GM21528 (cell line): Measurements from ENCODE around the gene WNT8A.

Experiments
- ATAC-seq: cut with Tn5 transposase; IDR thresholded peaks from one replicate; pipeline ENCODE4 v1.9.1; 2021; ENCODE audit warnings: mild to moderate bottlenecking, moderate library complexity; ENCODE audit not compliant: unreplicated experiment, low FRiP score

WNT8A gene

GRCh38 chr5:138082033-138082432 lies 1.8 kb upstream of the WNT8A start:
- no peak for ATAC-seq

DNA sequence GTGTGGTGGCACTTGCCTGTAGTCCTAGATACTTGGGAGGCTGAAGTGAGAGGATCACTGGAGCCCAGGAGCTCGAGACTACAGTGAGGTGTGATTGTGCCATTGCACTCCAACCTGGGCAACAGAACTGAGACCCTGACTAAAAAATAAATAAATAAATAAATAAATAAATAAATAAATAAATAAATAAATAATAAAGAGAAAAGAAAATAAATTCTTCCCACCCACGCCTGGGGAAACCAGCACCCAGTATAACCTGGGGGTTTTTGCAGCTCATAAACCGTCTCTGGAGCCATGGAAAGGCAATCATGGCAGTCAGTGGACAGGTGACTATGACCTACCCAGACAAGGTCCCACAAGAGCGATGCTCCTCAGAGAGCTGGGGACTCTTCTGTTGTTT lies 7.9 kb downstream of the WNT8A start:
- ATAC-seq = no peak

DNA sequence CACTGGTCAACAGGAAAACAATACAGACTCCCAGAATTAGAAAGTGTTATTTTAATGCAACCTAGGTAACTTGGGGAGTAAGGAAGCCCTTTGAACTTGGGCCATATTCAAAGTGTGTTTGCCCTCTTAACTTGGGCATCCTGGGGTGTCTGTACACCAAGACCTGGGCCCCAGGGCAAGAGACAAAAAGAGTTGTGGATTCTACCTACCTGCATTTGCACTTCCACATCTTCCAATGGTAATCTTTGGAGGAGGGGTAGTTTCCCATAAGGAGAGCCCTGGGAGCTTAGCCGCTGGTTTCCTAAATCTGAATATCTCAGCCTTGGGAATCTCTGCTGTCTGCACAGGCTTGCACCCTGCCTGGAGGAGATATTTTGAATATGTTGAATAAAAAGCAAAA lies 8.5 kb downstream of the WNT8A start:
- ATAC-seq = no peak

GRCh38 chr5:138093036-138093435 lies 9.2 kb downstream of the WNT8A start:
- ATAC-seq = no peak

DNA sequence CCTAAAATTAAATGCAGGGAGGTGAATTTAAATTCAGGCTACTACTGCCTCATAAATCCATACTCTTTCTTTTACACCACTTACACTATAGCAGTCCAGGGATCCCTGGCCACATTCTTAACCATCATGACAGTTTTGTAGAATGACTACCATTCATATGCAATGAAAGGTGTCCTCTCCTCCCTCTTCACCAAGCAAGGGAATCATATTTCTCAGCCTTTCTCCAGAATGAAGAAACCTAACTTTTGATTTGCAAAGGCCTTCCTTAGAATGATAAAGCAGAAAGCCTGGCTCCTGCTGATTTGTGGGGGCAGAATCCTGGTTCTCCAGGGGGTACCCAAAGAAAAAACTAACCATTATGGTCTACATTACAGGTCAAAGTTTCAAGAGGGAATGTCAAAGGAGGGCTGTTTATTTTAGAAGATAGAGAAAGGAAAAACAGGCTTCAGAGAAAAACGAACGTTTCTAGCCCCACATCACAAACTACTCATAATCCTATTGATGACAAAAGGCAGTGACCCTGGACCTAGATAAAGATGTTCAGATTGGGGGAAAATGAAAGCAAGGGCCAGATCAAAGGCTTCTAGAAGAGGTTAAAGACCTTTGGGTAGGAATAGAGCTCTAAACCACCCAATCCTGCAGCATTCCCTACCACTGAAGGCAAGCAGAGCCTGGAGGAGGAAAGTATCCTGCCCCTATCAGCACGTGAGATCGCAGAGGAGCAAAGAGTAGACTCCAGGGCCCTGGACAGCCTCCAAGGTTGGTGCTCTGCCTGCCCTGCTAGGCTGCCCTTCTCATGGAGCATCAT lies 11.5 kb downstream of the WNT8A start:
- ATAC-seq = no peak

DNA sequence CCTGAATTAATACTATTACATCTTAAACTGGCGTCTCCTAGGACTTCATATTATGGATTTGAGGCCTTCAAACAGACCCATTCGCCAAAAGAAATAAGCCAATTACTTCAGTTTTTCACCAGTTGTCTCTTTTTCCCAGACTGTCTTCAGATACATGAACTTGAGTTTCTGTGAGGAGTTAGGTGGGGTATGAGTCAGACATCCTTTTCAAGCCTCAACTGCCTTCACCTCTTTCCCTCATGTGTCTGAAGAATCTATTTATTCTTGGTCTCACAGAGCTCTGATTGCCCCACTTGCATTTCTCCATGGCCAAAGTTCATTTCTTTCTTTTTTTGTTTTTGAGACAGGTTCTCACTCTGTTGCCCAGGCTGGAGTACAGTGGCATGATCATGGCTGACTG lies 12.5 kb downstream of the WNT8A start:
- no peak for ATAC-seq

DNA sequence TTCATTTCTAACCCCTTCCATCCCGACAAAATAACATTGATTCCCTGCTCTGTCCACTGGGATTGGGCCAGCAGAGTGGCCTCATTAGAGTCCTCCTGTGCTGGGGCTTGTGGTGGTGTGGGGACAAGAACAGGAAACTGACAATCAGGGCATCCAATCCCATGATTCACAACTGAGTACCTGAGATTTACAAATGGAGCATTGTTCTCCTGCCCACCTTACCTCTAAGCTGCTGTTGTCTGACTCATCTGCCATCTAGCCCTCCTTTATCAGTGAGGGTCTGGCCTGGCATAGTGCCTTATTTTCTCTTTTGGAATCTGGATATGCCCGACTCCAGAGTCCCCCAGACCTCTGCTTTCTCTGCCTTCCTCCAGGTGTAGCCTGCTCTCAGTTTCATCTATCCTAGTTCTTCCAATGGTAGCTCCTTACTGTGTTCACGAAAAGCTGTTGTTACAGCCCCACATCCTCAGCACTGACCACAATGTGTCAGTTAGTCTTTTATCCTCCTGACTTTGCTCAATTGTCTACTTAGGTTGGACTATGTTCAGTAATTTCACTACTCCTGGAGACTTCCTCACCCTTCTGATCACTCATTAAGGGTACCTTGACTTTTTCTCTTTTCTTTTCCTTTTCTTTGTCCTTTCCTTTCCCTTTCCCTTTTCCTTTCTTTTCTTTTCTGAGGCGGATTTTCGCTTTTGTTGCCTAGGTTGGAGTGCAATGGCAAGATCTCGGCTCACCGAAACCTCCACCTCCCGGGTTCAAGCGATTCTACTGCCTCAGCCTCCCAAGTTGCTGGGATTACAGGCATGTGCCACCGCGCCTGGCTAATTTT lies 13.4 kb downstream of the WNT8A start:
- no peak for ATAC-seq

GRCh38 chr5:138102454-138103318 lies 18.9 kb downstream of the WNT8A start:
- ATAC-seq = no peak

DNA sequence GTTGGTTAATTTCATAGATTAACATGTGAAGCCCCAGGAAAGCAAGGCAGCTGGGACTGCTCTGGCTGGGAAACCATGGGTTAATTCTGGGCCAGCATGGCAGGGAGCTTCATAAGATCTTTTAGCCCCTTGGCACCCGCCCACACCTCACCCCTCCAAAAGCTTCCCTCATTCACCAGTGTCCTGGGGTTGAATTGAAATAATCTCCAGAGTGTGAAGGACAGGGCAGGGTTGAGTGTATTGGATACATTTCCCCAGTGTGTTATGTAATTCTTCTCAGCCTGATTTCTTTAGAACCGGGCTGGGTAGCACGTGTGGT lies 19.4 kb downstream of the WNT8A start:
- no peak for ATAC-seq

DNA sequence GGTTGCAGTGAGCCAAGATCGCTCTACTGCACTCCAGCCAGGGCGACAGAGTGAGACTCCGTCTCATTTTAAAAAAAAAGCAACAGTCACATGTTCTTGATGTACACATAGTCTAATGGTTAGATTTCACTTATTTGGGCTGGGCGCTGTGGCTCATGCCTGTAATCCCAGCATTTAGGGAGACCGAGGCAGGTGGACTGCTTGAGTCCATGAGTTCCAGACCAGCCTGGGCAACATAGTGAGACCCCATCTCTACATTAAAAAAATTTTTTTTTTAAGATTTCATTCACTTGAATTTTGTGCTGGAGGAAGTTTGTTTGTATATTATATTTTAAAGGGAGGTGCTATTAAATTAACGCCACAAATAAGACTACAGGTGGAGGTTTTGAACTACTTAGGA lies 21.9 kb downstream of the WNT8A start:
- ATAC-seq = no peak

DNA sequence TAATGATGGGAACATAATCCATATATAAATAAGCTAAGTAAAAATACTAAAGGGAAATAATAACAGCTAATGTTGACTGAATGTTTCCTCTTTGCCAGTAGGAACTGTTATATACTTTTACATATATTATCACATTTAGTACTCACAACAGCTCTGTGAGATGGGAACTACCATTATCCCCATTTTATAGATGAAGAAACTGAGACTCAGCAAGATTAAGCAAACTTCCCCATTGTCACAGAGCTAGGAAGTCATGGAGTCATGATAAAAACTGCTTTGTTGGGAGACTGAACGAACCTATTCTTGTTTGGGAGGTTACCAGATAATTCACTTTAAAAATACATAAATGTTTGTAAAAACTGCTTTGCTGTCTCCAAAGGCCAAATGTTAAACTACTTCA lies 23.4 kb downstream of the WNT8A start:
- ATAC-seq = no peak

- no peak for ATAC-seq
Measured at GRCh38 chr5:138109463-138110265, 25.8 kb downstream of the WNT8A start.

DNA sequence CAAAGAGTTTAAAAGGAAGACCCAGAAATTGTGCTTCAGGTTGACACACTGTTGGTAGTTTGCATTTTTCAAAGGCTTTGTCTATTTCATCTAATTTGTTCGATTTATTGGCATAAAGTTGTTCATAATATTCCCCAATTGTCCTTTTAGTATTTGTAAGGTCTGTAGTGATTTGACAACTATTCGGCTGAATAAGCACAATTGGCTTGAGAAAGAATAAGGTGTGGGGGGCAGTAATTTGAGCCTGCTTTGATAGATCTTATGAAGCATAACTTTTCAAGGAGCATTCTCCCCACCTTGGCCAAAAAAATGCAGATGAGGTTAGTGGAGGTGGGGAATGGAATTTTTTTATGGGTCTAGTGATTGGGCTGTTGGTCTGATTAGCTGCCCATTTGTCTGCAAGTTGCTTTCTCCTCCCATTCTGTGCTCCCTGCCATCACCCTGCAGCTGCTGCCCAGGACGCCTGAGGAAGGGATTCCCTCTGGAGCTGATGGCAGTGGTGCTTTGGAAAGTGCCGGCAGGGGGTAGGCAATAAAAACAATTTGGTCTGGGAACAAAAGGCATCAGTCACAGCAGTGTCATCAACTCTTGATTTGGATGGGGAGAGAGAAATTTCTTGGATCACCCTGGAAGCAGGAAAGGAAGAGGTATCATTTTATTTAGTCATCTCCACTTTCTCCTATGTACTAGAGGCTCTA lies 26.6 kb downstream of the WNT8A start:
- ATAC-seq = no peak

DNA sequence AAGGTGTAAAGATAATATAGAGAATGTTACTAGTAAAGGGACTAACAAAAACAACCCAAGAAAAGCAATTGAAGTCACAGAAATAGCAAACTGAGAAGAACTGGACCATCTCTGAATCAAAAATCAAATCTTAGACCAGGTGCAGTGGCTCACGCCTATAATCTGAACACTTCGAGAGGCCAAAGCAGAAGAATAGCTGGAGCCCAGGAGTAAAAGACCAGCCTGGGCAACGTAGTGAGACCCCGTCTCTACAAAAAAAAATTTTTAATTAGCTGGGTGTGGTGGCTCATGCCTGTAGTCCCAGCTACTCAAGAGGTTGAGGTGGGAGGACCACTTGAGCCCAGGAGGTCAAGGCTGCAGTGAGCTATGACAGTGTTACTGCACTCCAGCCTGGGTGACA lies 27.3 kb downstream of the WNT8A start:
- no peak for ATAC-seq

- ATAC-seq = no peak
Measured at GRCh38 chr5:138111937-138112336, 28.1 kb downstream of the WNT8A start.

DNA sequence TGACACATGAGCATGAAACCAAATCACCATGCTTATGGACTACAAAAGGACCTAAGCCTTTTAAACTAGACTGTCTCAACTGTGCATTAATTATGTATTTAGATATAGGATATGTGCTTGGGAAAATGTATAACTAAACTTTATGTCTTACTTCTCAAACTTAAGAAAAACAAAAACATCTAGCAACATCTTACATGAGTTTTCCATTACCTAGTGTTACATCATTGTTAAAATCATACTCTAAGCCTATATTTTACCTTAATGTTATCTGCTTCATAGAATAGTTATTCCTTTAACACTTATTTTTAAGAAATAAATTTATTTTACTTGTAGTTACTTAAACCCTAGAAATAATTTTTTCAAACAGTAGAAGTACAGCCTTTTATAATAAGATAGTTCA lies 31.4 kb downstream of the WNT8A start:
- ATAC-seq = no peak

DNA sequence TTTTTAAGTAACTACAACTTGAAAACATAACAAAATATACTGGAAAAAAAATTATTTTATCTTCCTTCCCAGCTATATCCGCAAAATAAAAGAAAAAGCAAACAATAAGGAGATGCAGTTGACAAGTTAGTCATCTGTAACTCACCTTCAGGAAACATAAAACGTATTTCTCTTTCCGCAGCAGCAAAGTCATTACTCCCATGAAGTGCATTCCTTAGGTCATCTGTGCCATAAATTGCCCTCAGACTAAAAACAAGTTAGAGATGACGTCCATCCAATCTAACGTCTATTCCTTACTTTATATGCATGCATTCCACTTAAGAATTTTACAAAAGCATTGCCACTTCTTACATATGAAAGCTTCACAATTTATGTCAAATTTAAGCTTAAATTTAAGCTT lies 44.5 kb downstream of the WNT8A start:
- ATAC-seq = no peak

GRCh38 chr5:138129347-138129746 lies 45.5 kb downstream of the WNT8A start:
- no peak for ATAC-seq

- no peak for ATAC-seq
Measured at GRCh38 chr5:138132543-138132942, 48.7 kb downstream of the WNT8A start.
